ENCODE results near the gene UGT8.

The UGT8 gene

GRCh38 chr4:114691865-114692264, 93.3 kb downstream of the UGT8 start:
- DNase-seq (ENCODE audit: low spot score) = no peak

- no peak for DNase-seq (ENCODE audit: low spot score)
These were observed 94.4 kb downstream of the UGT8 start for GRCh38 chr4:114692958-114693357.

- peak; percentile 44 for DNase-seq (ENCODE audit: low spot score)
These were observed 96.2 kb downstream of the UGT8 start for GRCh38 chr4:114694770-114695169.

- DNase-seq (ENCODE audit: low spot score) = no peak
These were observed 99.6 kb downstream of the UGT8 start for GRCh38 chr4:114698231-114698630.

GRCh38 chr4:114701491-114701890, 102.9 kb downstream of the UGT8 start:
- DNase-seq (ENCODE audit: low spot score) = no peak

GRCh38 chr4:114717432-114717831, 118.8 kb downstream of the UGT8 start:
- DNase-seq (ENCODE audit: low spot score) = no peak

- DNase-seq (ENCODE audit: low spot score) = no peak
These were observed 126.5 kb downstream of the UGT8 start for GRCh38 chr4:114725066-114725465.

- no peak for DNase-seq (ENCODE audit: low spot score)
These were observed 128.9 kb downstream of the UGT8 start for GRCh38 chr4:114727461-114727860.
